Spleen (tissue), 13 donors: ENCODE results near the gene NDUFB8. TPM values are rescaled to one million over a fixed set of nuclear protein-coding genes. Genes with fewer than 3 reads are reported as not detected.
"Not testable (repeated sequence)": the region's sequence is repeated elsewhere in the genome, so short reads cannot be mapped to it uniquely, and the experiment has no call there.

ENCODE experiments used
- DNase-seq: peaks from one replicate; pipeline ENCODE4 v3.0.0-alpha.2; 2020
- H3K27ac ChIP-seq, 8 donors: fragments of 200-600 bp; sonication (generic) in 7 of 8; 1 replicate in 4 of 8; 2 replicates in 4 of 8; pipeline versions ENCODE4 v1.5.0 to v1.8.0; 2016 to 2021; ENCODE audit warnings: inconsistent platforms in 4 of 8, mild to moderate bottlenecking in 4 of 8, moderate library complexity in 1 of 8
- H3K27me3 ChIP-seq, 7 donors: fragments of 200-600 bp; sonication (generic) in 6 of 7; replicated peaks in 1 of 7; 1 replicate in 4 of 7; 2 replicates in 3 of 7; pipeline versions ENCODE4 v1.5.0 to v1.8.0; 2016 to 2021; ENCODE audit warnings: inconsistent platforms in 3 of 7, mild to moderate bottlenecking in 1 of 7
- H3K36me3 ChIP-seq, 6 donors: fragments of 200-600 bp; sonication (generic) in 5 of 6; 1 replicate in 4 of 6; 2 replicates in 2 of 6; pipeline versions ENCODE4 v1.5.0 to v1.8.0; 2016 to 2021; ENCODE audit warnings: inconsistent platforms in 2 of 6
- H3K4me1 ChIP-seq, 6 donors: fragments of 200-600 bp; sonication (generic) in 5 of 6; 1 replicate in 3 of 6; 2 replicates in 3 of 6; pipeline versions ENCODE4 v1.5.0 to v1.8.0; 2016 to 2021; ENCODE audit warnings: inconsistent platforms in 3 of 6
- H3K4me3 ChIP-seq, 8 donors: fragments of 200-600 bp; sonication (generic) in 7 of 8; 1 replicate in 4 of 8; 2 replicates in 4 of 8; pipeline versions ENCODE4 v1.5.0 to v1.8.0; 2016 to 2021; ENCODE audit warnings: inconsistent platforms in 4 of 8, mild to moderate bottlenecking in 4 of 8, moderate library complexity in 2 of 8
- H3K9me3 ChIP-seq, 8 donors: fragments of 200-600 bp; sonication (generic) in 7 of 8; 1 replicate in 4 of 8; 2 replicates in 4 of 8; pipeline versions ENCODE4 v1.5.0 to v1.8.0; 2016 to 2021; ENCODE audit warnings: inconsistent platforms in 4 of 8
- POLR2A ChIP-seq, 3 donors: fragments of 450-650 bp; IDR thresholded peaks; one replicate each; pipeline ENCODE4 v1.5.1; 2017; ENCODE audit warnings: antibody characterized with exemption in 3 of 3, mild to moderate bottlenecking in 1 of 3
- POLR2AphosphoS5 ChIP-seq, 3 donors: sonication (generic); formaldehyde crosslinking; IDR thresholded peaks; one replicate each; pipeline ENCODE4 v1.5.1; 2017; ENCODE audit warnings: antibody characterized with exemption in 3 of 3
- WGBS, 5 donors: extraction: QIAGEN DNeasy Blood & Tissue Kit in 3 of 5; methylation state at CpG; one replicate each; pipeline versions ENCODE4 v1.1.5 to v1.1.7; 2013 to 2018; 5-methylcytosine and 5-hydroxymethylcytosine counted together
- intact Hi-C: fragments of 100-400 bp; cut with DNase I; formaldehyde crosslinking; loops from one replicate; pipeline ENCODE4 v1.15.0; 2023; ENCODE audit warnings: low total_unique reads
- long read RNA-seq, 2 donors: transcript quantifications; one replicate each; lab custom pipeline, GENCODE V29; 2026
- polyA plus RNA-seq, 3 donors: library from polyadenylated mRNA; stranded (reverse); fragments of 200-250 nt; gene quantifications; one replicate each; pipeline ENCODE4 v1.2.1, GENCODE V29; 2013
- total RNA-seq, 7 donors: library from RNA; depleted of rRNA in 3 of 7; stranded (reverse); fragments of >200 nt in 3 of 7; fragmentation: NEBNext Ultra II Directional in 4 of 7; extraction: Animal tissue kit (Norgen Biotek cat#: 25700) in 4 of 7; gene quantifications; one replicate each; pipeline versions ENCODE4 v1.1.0 to v1.2.1, GENCODE V29; 2016 to 2021
- TF ChIP-seq, protein P1 (sequence below), 11 experiments: fragments of 200-600 bp in 7 of 11; fragments of 450-650 bp in 4 of 11; sonication (generic) in 4 of 11; IDR thresholded peaks in 8 of 11; conservative IDR thresholded peaks in 3 of 11; 1 replicate in 7 of 11; 2 replicates in 4 of 11; pipeline versions ENCODE4 v1.4.0 to v1.8.0; 2016 to 2021; ENCODE audit warnings: antibody characterized with exemption in 11 of 11, inconsistent platforms in 4 of 11, mild to moderate bottlenecking in 1 of 11
- donor health status: healthy with polysubstance abuse.
- donor health status: DM: no; HTN: no; CAD: no; lungs with moderate emphysema.
- donor health status: DM: no; HTN: no; CAD: no.
- donor health status: Bipolar disorder and iron deficiency.
- donor health status: healthy.
- donor health status: DM: no; HTN: no; CAD: no.
- donor health status: DM: yes; HTN: yes; CAD: no.

NDUFB8 gene
- total RNA-seq (100 to 1,000 TPM in 6 of 7 donors, 10 to 100 TPM in 1; 96.2 to 142 (median 128) TPM), polyA plus RNA-seq (100 to 1,000 TPM; 196 to 261 (median 256) TPM)
- long read RNA-seq, donor 1, transcript NDUFB8-205 (4 exons, 829 nt) = minor isoform, 10 of 261 reads
- long read RNA-seq, donor 1, transcript NDUFB8-207 (3 exons, 602 nt) = minor isoform, 8 of 261 reads
- long read RNA-seq, donor 1, transcript NDUFB8-201 (5 exons, 671 nt) = major isoform, 103 of 261 reads
- long read RNA-seq, donor 1, transcript NDUFB8-204 (2 exons, 390 nt) = minor isoform, 35 of 261 reads
- long read RNA-seq, donor 1, partial matches to known transcripts = 100 of 261 reads
- long read RNA-seq, donor 1, other reads (novel, unspliced or antisense) = 0 of 261 reads
- long read RNA-seq, donor 2, transcript NDUFB8-205 (4 exons, 829 nt) = minor isoform, 7 of 186 reads
- long read RNA-seq, donor 2, transcript NDUFB8-204 (2 exons, 390 nt) = minor isoform, 39 of 186 reads
- long read RNA-seq, donor 2, transcript NDUFB8-201 (5 exons, 671 nt) = major isoform, 78 of 186 reads
- long read RNA-seq, donor 2, partial matches to known transcripts = 59 of 186 reads
- long read RNA-seq, donor 2, other reads (novel, unspliced or antisense) = 0 of 186 reads

DNA sequence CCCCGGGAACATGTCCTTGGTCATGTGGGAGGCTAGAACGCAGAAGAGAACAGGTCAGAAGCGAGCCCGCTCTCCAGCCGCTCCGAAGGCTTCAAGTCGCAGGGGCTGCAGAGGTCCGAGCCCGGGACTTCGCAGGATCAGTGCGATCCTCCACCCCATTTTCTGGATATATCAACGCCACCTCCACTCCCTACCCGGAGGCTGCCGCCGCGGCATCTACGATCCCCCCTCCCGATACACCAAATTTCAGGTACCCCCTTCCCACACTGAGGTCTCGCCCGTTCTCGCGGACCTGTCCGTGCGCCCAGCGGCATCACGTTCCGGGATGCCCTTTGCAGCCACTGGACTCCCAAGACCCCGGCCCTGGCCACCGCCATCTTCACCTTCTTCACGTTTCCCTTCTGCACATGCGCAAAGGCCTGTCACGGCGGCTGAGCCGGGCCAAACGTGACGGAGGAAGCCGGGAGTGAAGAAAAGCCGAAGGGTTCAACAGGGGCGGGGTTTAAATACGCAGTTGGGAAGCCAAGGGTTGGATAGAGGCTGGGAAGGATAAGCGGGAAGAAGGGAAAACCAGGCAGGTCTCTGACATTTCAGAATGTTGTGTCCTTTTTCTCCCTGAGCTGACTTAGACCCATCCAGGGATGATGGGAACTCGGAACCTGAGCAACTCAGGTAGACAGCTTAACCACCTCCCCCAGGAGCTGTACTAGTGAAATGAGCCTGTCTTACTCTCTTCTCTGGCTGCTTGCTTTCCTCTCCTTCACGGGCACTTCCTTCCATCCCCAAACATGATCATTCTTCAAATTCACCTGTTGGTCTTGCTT, at the start of gene NDUFB8:
TSS of gene NDUFB8 (minus strand) at position 397 of the 824 bp plus-strand sequence. CDS start at position 377, 20 bp downstream.
- H3K4me1 ChIP-seq = peaks cover 15 to 45% (median 30%) of the 10 kb centered on the region in 6 donors
- peaks cover 0 to 28% (median 25%) of the 10 kb centered on the region in 6 donors for H3K36me3 ChIP-seq
- intact Hi-C loops = no loop called here
- peak; percentile 95 for DNase-seq
- H3K27me3 ChIP-seq = no peaks in the 10 kb centered on the region
- H3K4me3 ChIP-seq = peak within 1 kb of the TSS; percentile 80 to 98 (median 86)
- WGBS, 5 donors = 1 to 2% (median 1%) methylated on average over 35 to 43 of the region's 43 CpGs
- peak within 1 kb of the TSS; percentile 68 to 88 (median 84) for H3K27ac ChIP-seq
- H3K9me3 ChIP-seq = no peaks in the 10 kb centered on the region
- no peak for TF ChIP-seq POLR2A (IDR thresholded peaks at IDR 0.05)
- TF ChIP-seq POLR2AphosphoS5 (IDR thresholded peaks at IDR 0.05) = peak; percentile 87 to 91 (median 91)
- TF ChIP-seq, protein P1, sequence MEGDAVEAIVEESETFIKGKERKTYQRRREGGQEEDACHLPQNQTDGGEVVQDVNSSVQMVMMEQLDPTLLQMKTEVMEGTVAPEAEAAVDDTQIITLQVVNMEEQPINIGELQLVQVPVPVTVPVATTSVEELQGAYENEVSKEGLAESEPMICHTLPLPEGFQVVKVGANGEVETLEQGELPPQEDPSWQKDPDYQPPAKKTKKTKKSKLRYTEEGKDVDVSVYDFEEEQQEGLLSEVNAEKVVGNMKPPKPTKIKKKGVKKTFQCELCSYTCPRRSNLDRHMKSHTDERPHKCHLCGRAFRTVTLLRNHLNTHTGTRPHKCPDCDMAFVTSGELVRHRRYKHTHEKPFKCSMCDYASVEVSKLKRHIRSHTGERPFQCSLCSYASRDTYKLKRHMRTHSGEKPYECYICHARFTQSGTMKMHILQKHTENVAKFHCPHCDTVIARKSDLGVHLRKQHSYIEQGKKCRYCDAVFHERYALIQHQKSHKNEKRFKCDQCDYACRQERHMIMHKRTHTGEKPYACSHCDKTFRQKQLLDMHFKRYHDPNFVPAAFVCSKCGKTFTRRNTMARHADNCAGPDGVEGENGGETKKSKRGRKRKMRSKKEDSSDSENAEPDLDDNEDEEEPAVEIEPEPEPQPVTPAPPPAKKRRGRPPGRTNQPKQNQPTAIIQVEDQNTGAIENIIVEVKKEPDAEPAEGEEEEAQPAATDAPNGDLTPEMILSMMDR (IDR thresholded peaks at IDR 0.05 in 8 of 11, conservative IDR thresholded peaks at IDR 0.05 in 3 of 11) = no peak

DNA sequence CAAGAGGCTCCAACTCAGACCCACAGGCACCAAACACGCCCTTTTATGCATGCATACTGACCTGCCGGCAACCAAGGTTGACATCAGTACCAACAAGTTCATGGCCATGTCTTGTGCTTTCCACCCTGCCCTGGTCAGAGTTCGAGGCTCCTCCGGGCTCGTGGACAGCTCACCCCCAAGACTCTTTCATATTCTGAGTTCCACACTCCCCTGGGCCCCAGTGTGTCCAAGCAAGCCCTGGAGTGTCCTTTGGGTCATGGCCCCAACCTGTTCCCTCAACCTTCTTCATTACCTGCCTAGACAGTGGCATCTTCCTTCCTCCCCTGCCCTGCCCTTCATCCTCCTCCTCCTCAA, 46.6 kb upstream of the NDUFB8 start:
- 64 to 89% (median 78%) methylated on average over 5 of the region's 5 CpGs for WGBS, 5 donors

DNA sequence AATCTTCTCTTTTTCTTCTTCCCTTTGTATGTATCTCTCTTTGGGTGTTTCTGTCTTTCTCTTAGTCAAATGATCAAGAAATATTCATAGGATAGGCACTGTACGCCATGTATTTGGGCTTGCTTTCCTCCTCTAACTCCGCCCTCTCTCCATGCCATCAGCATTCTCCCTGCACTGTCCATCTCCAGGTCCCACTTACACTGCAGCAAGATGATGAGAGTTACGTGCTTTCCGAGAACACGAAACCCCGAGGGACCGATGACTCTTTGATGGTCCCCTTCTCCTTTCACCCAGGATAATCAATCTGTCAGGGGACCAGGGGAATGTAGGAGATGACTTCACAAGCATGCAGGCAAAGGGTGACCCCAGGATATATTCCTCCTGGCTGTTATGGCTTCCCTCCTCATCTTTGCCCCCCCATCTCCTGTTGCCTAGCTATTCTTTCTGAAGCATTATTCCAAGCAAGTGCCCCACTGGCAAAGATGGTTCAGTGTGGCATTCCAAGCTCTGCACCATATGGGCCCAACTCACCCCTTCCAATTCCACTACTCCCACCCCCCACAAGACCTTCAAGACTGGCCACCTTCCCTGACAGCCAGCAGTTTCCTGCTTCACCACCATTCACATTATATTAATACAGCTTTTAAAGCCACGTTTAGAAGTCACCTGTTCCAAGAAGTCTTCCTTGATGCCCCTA, 46.1 kb upstream of the NDUFB8 start:
- intact Hi-C loops = no loop called here
- peaks cover 0 to 55% (median 0%) of the 10 kb centered on the region in 7 donors for H3K27me3 ChIP-seq

More for the DNA sequence above, 46.6 kb upstream of the NDUFB8 start:
- no peaks in the 10 kb centered on the region for H3K4me1 ChIP-seq
- no peaks in the 10 kb centered on the region for H3K36me3 ChIP-seq
- TF ChIP-seq, protein P1 (IDR thresholded peaks at IDR 0.05 in 8 of 11, conservative IDR thresholded peaks at IDR 0.05 in 3 of 11) = no peak
- TF ChIP-seq POLR2AphosphoS5 (IDR thresholded peaks at IDR 0.05) (no peak), POLR2A (IDR thresholded peaks at IDR 0.05) (no peak)
- H3K27me3 ChIP-seq = peaks cover 0 to 50% (median 0%) of the 10 kb centered on the region in 7 donors
- H3K27ac ChIP-seq = no peak overlapping the region
- DNase-seq = no peak
- no peaks in the 10 kb centered on the region for H3K9me3 ChIP-seq
- H3K4me3 ChIP-seq = no peak overlapping the region
- intact Hi-C loops = no loop called here

DNA sequence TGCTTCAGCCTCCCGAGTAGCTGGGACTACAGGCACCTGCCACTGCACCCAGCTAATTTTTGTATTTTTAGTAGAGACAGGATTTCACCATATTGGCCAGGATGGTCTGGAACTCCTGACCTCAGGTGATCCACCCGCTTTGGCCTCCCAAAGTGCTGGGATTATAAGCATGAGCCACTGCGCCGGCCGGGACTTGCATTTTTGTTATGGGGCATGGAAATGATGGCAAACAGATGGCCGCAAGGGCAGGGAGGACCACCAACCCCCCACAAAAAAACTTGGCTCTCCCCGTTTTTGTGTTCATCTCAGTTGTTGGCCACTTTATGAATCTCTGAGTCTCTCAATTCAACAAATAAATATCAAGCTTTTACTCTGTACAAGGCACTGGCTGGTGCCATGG, 45.5 kb upstream of the NDUFB8 start:
- H3K27ac ChIP-seq, H3K4me3 ChIP-seq, intact Hi-C loops, H3K9me3 ChIP-seq, H3K4me1 ChIP-seq, H3K36me3 ChIP-seq, DNase-seq: not testable (repeated sequence)
- peaks cover 0 to 61% (median 3%) of the 10 kb centered on the region in 7 donors for H3K27me3 ChIP-seq
- WGBS, 5 donors = 81 to 89% (median 83%) methylated on average over 7 of the region's 7 CpGs

More for the DNA sequence above, 46.1 kb upstream of the NDUFB8 start:
- Histone ChIP-seq H3K4me3 (no peak overlapping the region), H3K4me1 (no peaks in the 10 kb centered on the region), H3K27ac (no peak overlapping the region), H3K9me3 (no peaks in the 10 kb centered on the region), H3K36me3 (no peaks in the 10 kb centered on the region)
- WGBS, 5 donors = 71 to 89% (median 83%) methylated on average over 8 of the region's 8 CpGs
- DNase-seq = no peak
- TF ChIP-seq POLR2A (IDR thresholded peaks at IDR 0.05) (no peak), POLR2AphosphoS5 (IDR thresholded peaks at IDR 0.05) (no peak)
- TF ChIP-seq, protein P1 (IDR thresholded peaks at IDR 0.05 in 8 of 11, conservative IDR thresholded peaks at IDR 0.05 in 3 of 11) = no peak
